ENCODE measurements around the gene OXGR1.

GRCh38 chr13:97028441-97029299, 34.4 kb upstream of the OXGR1 start:
- no peak for TF ChIP-seq ZNF592 (IDR thresholded peaks at IDR 0.05)
- peak; percentile 45 to 74 (median 63) for TF ChIP-seq CTCF (IDR thresholded peaks at IDR 0.05 in 2 of 3, conservative IDR thresholded peaks at IDR 0.05 in 1 of 3; ENCODE audit: insufficient read depth in 2 of 3, low read depth in 1 of 3, low read length in 3 of 3)
- TF ChIP-seq ZBTB9 (CRISPR knock-in tag; IDR thresholded peaks at IDR 0.05), result no peak
- TF ChIP-seq ATF2 (CRISPR knock-in tag; IDR thresholded peaks at IDR 0.05), result no peak
- no peak for TF ChIP-seq ZNF384 (IDR thresholded peaks at IDR 0.05; ENCODE audit: low read depth, low read length)
- no peak for TF ChIP-seq POLR2A (conservative IDR thresholded peaks at IDR 0.05)
- TF ChIP-seq TRIM24 (IDR thresholded peaks at IDR 0.05), result no peak
- no peak for TF ChIP-seq FOXP4 (CRISPR knock-in tag; IDR thresholded peaks at IDR 0.05; ENCODE audit: borderline replicate concordance)
- no peak for TF ChIP-seq EP300 (IDR thresholded peaks at IDR 0.05; ENCODE audit: low read length)
- no peak for TF ChIP-seq GABPA (tag; conservative IDR thresholded peaks at IDR 0.05; ENCODE audit: low read depth)
- TF ChIP-seq ZNF165 (CRISPR knock-in tag; IDR thresholded peaks at IDR 0.05; ENCODE audit: borderline replicate concordance), result no peak

All from K562 (cell line).